Breast epithelium (tissue), 4 donors: ENCODE measurements around the gene CHD2. TPM values are rescaled to one million over a fixed set of nuclear protein-coding genes. Genes with fewer than 3 reads are reported as not detected.

Source experiments
- DNase-seq, 2 donors: peaks; one replicate each; pipeline ENCODE4 v3.0.0-alpha.2; 2019; ENCODE audit warnings: low spot score in 2 of 2
- H3K27ac ChIP-seq, 2 donors: fragments of 200-600 bp; sonication (generic) in 1 of 2; one replicate each; pipeline ENCODE4 v1.5.1; 2016 to 2019; ENCODE audit warnings: mild to moderate bottlenecking in 1 of 2
- H3K27me3 ChIP-seq, 2 donors: fragments of 200-600 bp; sonication (generic) in 1 of 2; one replicate each; pipeline versions ENCODE4 v1.5.1 to v1.6.0; 2017 to 2019; ENCODE audit warnings: control low read depth in 1 of 2, mild to moderate bottlenecking in 1 of 2
- H3K36me3 ChIP-seq: fragments of 200-600 bp; one replicate; pipeline ENCODE4 v1.5.1; 2019
- H3K4me1 ChIP-seq, 2 donors: fragments of 200-600 bp; sonication (generic); one replicate each; pipeline ENCODE4 v1.5.1; 2016 to 2019; ENCODE audit warnings: control low read depth in 1 of 2
- H3K4me3 ChIP-seq, 3 donors: fragments of 200-600 bp; sonication (generic); 1 replicate in 2 of 3; 2 replicates in 1 of 3; pipeline ENCODE4 v1.5.1; 2016 to 2019; ENCODE audit warnings: mild to moderate bottlenecking in 3 of 3, moderate library complexity in 2 of 3
- H3K9me3 ChIP-seq, 2 donors: fragments of 200-600 bp; sonication (generic) in 1 of 2; one replicate each; pipeline ENCODE4 v1.5.1; 2016 to 2019; ENCODE audit warnings: control low read depth in 1 of 2
- CTCF ChIP-seq, 3 donors: fragments of 450-650 bp; IDR thresholded peaks; one replicate each; pipeline ENCODE4 v1.5.1; 2016 to 2017; ENCODE audit warnings: antibody characterized with exemption in 3 of 3, mild to moderate bottlenecking in 3 of 3, moderate library complexity in 3 of 3
- POLR2A ChIP-seq: fragments of 450-650 bp; IDR thresholded peaks from one replicate; pipeline ENCODE4 v1.6.1; 2016; ENCODE audit warnings: antibody characterized with exemption, mild to moderate bottlenecking, moderate library complexity
- POLR2AphosphoS5 ChIP-seq, 3 donors: sonication (generic); formaldehyde crosslinking; IDR thresholded peaks; one replicate each; pipeline ENCODE4 v1.6.1; 2017; ENCODE audit warnings: antibody characterized with exemption in 3 of 3
- intact Hi-C: fragments of 100-400 bp; cut with DNase I; formaldehyde crosslinking; loops from one replicate; pipeline ENCODE4 v1.15.1; 2023; ENCODE audit warnings: low total_unique reads
- total RNA-seq, 3 donors: library from RNA; depleted of rRNA; stranded (reverse); fragments of >200 nt; gene quantifications; one replicate each; pipeline ENCODE4 v1.1.0, GENCODE V29; 2016

The CHD2 gene
- total RNA-seq, 3 donors from 2014 or later, result 137 to 215 (median 197) TPM

GRCh38 chr15:93033434-93034045 is 133.4 kb downstream of the CHD2 start:
- no peaks in the 10 kb centered on the region for H3K27me3 ChIP-seq
- TF ChIP-seq POLR2AphosphoS5 (IDR thresholded peaks at IDR 0.05) (no peak), CTCF (IDR thresholded peaks at IDR 0.05) (no peak), POLR2A (no peak)
- H3K36me3 ChIP-seq, result no peaks in the 10 kb centered on the region
- no peak overlapping the region for H3K4me3 ChIP-seq
- no peak overlapping the region for H3K27ac ChIP-seq
- peak in 1 of 2 donors; percentile 33 for DNase-seq
- H3K4me1 ChIP-seq, result peaks cover 5 to 8% of the 10 kb centered on the region in 2 donors
- intact Hi-C loops, result loop anchor here (10.0 kb wide), 1 partner anchor 1091 kb away; no protein-coding TSS in a partner anchor
- no peaks in the 10 kb centered on the region for H3K9me3 ChIP-seq

- TF ChIP-seq POLR2AphosphoS5 (IDR thresholded peaks at IDR 0.05) (no peak), POLR2A (no peak), CTCF (IDR thresholded peaks at IDR 0.05) (no peak)
- H3K9me3 ChIP-seq, result no peaks in the 10 kb centered on the region
- H3K4me1 ChIP-seq, result peaks cover 5 to 8% of the 10 kb centered on the region in 2 donors
- no peak overlapping the region for H3K4me3 ChIP-seq
- intact Hi-C loops, result loop anchor here (10.0 kb wide), 1 partner anchor 1090 kb away; no protein-coding TSS in a partner anchor
- no peaks in the 10 kb centered on the region for H3K27me3 ChIP-seq
- DNase-seq, result peak in 1 of 2 donors; percentile 24
- no peak overlapping the region for H3K27ac ChIP-seq
- no peaks in the 10 kb centered on the region for H3K36me3 ChIP-seq
Measured at GRCh38 chr15:93034512-93034911, 134.4 kb downstream of the CHD2 start.

GRCh38 chr15:93035092-93035915 is 135.2 kb downstream of the CHD2 start:
- Histone ChIP-seq H3K4me1 (peaks cover 6 to 7% of the 10 kb centered on the region in 2 donors), H3K4me3 (no peak overlapping the region), H3K9me3 (no peaks in the 10 kb centered on the region), H3K27ac (no peak overlapping the region), H3K27me3 (no peaks in the 10 kb centered on the region), H3K36me3 (no peaks in the 10 kb centered on the region)
- TF ChIP-seq POLR2A (no peak), CTCF (IDR thresholded peaks at IDR 0.05) (no peak), POLR2AphosphoS5 (IDR thresholded peaks at IDR 0.05) (no peak)
- DNase-seq, result peak in 1 of 2 donors; percentile 28
- intact Hi-C loops, result loop anchor here (10.0 kb wide), 1 partner anchor 1089 kb away; no protein-coding TSS in a partner anchor

- H3K9me3 ChIP-seq, result no peaks in the 10 kb centered on the region
- intact Hi-C loops, result loop anchor here (10.0 kb wide), 1 partner anchor 1089 kb away; no protein-coding TSS in a partner anchor
- H3K27ac ChIP-seq, result no peak overlapping the region
- H3K4me3 ChIP-seq, result no peak overlapping the region
- peaks cover 3 to 7% of the 10 kb centered on the region in 2 donors for H3K4me1 ChIP-seq
- TF ChIP-seq POLR2AphosphoS5 (IDR thresholded peaks at IDR 0.05) (no peak), CTCF (IDR thresholded peaks at IDR 0.05) (peak in 2 of 3 donors; percentile 31 to 40)
- H3K36me3 ChIP-seq, result no peaks in the 10 kb centered on the region
- peak in 1 of 2 donors; percentile 48 for DNase-seq
- no peaks in the 10 kb centered on the region for H3K27me3 ChIP-seq
Measured at GRCh38 chr15:93035953-93036810, 136.1 kb downstream of the CHD2 start.
